Right kidney (tissue), 1 donor: ENCODE measurements around the gene CC2D1A.
"Not testable (repeated sequence)": the region's sequence is repeated elsewhere in the genome, so short reads cannot be mapped to it uniquely, and the experiment has no call there.

ENCODE experiments used
- DNase-seq: peaks from one replicate; pipeline ENCODE4 v3.0.0-alpha.2; 2016

Gene CC2D1A

DNA sequence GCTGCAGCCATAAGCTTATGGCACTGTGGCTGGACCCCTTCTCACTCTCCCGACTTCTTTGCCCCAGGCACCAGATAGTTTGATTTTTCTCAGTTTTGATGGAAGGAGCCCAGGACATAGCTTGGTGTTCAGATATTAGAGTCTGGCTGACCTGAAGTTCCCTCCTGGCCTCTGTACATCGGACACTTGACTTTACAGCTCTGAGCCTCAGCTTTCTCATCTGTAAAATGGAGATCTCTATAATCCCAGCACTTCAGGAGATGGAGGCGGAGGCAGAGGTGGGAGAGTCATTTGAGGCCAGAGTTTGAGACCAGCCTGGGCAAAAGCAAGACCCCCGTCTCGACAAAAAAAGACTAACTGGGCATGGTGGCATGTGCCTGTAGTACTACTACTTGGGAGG lies 909 bp downstream of the CC2D1A start:
- DNase-seq = no peak

DNA sequence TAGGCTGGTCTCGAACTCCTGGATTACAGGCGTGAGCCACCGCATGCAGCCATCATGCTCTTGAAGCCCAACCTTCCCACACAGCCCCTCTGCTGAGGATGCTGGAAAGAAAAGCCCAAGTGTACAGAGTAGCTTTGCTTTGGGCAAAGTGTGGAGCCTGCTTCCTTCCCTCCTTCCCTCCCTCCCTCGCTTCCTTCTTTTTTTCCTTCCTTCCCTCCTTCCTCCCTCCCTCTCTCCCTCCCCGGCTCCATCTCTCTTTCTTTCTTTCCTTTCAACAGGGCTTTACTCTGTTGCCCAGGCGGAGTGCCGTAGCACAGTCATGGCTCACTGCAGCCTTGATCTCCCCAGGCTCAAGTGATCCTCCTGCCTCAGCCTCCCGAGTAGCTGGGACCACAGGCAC lies 2.7 kb downstream of the CC2D1A start:
- no peak for DNase-seq

DNA sequence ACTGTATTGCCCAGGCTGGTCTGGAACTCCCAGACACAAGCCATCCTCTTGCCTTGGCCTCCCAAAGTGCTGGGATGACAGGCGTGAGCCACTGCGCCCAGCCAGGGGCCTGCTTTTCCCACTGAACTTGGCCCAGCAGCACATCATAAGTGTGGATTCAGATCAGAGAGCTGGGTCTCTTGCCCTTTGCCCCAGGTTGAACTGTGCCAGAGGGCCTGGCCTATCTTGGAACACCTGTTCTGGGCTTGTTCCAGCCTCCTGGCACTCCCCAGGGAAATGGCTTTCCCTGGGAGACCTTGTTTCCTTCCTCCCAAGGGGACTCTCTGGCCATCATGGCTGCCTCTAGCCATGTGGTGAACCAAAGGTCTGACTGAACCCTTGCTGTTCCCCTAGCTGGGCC lies 3.4 kb downstream of the CC2D1A start:
- no peak for DNase-seq

DNA sequence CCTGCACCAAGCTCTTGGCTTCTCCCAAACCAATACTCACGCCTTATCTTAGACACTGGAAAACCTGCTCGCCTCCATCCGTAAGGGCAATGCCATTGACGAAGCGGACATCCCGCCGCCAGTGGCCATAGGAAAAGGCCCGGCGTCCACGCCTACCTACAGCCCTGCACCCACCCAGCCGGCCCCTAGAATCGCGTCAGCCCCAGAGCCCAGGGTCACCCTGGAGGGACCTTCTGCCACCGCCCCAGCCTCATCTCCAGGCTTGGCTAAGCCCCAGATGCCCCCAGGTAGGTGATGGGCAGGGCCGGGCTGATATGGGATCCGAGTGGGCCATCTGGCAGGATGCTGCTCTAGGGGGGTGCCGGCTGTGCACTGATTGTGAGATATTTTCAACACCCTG lies 7.4 kb downstream of the CC2D1A start:
- no peak for DNase-seq

DNA sequence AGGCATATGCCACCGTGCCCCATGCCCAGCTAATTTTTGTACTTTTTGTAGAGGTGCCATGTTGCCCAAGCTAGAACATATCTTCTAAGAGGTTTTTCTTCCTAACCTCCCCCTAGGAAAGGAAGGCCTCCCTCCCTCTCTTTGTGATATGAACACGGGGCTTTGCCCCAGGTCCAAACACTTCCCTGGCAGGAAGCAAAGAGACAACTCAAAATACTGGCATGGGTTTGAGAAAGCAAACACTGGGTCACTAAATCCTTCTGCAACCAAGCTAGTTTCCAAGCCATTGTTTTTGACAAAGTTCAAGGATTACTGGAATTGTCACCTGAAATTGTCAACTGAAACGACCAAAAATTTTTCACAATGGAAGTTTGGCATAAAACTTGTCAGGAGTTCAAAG lies 8.8 kb downstream of the CC2D1A start:
- no peak for DNase-seq

DNA sequence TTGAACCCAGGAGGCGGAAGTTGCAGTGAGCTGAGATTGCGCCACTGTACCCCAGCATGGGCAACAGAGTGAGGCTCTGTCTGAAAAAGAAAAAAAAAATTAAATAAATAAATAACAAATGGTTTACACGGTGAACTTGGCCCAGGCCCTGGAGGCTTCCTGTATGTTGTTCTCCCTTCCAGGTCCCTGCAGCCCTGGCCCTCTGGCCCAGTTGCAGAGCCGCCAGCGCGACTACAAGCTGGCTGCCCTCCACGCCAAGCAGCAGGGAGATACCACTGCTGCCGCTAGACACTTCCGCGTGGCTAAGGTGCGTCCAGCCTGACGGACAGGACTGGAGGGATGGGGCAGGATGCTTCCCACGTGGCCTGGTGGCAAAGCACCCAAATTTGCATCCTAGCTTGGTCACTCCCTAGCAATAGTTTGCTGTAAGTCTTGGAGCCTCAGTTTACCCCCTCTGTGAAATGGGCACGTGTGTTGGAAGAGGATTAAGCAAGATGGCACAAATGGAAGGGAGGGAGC lies 11.9 kb downstream of the CC2D1A start:
- no peak for DNase-seq

DNA sequence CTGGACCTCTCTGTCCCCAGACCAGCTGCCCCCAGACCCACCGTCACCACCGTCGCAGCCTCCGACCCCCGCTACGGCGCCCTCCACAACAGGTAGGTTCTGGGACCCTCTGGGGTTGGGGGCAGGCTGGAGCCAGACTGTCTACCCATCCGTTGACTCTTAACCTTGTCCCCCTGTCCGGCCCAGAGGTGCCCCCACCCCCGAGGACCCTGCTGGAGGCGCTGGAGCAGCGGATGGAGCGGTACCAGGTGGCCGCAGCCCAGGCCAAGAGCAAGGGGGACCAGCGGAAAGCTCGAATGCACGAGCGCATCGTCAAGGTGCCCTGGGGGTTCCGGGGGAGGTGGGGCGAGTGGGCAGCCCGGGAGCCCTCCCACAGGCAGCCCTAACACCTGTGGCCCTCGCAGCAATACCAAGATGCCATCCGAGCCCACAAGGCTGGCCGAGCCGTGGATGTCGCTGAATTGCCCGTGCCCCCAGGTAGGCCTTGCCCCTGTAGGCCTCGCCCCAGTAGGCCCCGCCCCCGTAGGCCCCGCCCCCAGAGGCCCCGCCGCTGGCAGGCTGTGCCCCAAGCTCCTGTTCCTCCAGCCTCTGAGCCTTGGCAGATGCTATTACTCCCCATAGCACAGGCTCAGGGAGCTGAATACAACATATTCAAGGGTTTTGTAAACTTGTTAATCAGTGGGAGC lies 12.9 kb downstream of the CC2D1A start:
- no peak for DNase-seq

DNA sequence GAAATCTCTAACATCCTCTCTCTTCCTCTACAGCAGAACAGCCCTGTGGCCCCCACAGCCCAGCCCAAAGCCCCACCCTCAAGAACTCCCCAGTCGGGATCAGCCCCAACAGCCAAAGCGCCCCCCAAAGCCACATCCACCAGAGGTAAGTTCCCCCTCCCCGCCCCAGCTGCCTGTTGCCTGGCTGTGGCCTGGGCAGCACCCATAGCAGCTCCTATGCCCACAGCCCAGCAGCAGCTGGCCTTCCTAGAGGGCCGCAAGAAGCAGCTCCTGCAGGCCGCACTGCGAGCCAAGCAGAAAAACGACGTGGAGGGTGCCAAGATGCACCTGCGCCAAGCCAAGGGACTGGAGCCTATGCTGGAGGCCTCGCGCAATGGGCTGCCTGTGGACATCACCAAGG lies 14.5 kb downstream of the CC2D1A start:
- no peak for DNase-seq

DNA sequence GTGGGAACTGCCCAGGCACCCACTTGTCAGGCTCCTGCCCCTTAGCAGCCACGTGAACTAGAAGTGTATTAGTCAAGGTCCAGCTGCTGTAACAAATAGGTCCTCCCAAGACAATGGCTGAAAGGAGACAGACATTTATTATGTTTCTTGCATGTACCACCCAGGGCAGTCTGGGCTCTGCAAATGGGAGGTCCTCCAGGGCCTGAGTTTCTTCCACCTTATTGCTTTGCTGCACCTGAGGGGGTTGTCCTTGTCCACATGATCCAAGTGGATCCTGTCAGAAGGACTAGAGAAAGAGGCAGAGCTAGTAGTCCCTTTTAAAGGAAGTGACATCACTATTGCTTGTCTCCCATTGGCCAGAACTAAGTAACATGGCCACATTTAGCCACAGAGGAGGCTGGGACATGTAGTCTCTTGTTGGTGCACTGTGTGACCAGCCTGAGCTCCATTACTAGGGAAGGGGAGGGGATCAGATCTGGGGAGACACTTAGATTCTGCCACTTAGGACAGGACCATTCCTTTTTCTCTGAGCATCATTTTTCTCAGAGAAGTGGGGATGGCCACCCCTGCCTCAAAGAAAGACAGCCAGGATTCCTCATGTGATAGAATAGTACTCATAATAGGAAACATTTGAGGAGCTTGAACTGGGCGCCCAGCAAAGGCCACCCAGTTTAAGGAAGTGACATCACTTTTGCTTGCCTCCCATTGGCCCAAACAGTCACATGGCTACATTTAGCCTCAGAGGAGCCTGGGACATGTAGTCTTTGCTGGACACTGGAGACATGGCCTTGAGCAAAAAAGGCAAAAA lies 15.1 kb downstream of the CC2D1A start:
- no peak for DNase-seq

DNA sequence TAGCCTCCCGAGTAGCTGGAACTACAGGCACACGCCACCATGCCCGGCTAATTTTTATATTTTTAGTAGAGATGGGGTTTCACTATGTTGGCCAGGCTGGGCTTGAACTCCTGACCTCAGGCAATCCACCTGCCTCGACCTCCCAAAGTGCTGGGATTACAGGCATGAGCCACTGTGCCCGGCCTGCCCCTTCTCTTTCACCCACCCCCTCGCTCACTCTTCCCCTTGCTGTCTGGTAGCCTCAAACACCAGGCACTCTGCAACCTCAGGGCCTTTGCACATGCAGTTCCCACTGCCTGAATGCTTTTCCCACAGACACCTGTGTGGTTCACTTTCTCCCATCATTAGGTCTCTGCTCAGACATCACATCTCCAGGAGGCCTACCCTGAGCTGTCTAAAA lies 16.1 kb downstream of the CC2D1A start:
- DNase-seq = not testable (repeated sequence)

DNA sequence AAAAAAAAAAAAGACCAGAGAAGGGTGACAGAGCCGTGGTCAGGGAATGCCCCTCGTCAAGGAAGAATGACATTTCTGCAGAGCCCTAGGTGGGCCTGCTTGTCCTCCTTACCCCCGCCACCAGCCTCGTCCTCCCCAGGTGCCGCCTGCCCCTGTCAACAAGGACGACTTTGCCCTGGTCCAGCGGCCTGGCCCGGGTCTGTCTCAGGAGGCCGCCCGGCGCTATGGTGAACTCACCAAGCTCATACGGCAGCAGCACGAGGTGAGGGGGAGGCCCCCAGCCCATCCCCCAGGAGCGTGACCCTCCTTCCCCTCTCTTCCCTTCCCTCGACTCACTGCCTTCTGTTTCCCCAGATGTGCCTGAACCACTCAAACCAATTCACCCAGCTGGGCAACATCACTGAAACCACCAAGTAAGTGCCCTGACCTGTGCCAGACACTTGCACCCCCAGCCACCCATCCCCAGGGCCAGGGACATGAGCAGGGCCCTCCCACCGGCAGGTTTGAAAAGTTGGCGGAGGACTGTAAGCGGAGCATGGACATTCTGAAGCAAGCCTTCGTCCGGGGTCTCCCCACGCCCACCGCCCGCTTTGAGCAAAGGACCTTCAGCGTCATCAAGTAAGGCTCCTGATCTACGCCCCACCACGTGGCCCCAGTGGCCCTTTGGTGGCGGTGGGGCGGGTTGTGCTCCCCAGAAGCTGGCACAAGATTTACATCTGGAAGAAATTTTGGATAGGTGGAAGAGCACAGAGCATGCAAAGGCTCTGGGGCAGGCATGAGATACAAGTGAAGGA lies 17.4 kb downstream of the CC2D1A start:
- no peak for DNase-seq

DNA sequence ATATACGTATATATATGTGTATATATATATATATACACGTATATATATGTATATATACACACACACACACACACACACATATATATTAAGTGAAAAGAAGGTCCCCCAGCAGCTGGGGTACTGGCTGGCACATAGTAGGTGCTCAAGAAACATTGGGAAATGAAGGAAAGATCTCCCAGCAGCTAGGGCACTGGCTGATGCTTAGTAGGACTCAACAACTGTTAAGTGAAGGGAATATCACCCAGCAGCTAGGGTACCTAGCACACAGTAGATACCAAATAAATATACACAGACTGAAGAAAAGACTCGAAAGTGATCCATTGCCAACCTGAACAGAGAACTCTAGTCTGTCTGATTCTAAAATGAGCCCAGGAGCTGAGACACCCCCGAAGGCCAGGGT lies 20.0 kb downstream of the CC2D1A start:
- DNase-seq = no peak

DNA sequence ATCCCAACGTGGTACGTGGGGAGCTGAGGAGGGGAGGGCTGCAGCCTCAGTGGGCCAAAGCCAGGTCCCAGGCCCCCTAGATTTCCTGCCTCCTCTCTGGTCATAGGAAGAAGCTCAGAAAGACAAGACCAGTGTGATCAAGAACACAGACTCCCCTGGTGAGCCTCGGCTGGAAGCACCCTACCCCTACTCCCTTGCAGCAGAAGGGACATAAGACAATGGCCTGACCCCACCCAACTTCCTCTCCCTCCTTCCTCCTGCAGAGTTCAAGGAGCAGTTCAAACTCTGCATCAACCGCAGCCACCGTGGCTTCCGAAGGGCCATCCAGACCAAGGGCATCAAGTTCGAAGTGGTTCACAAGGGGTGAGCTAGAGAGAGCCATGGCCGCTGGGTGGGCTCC lies 20.7 kb downstream of the CC2D1A start:
- DNase-seq = no peak

DNA sequence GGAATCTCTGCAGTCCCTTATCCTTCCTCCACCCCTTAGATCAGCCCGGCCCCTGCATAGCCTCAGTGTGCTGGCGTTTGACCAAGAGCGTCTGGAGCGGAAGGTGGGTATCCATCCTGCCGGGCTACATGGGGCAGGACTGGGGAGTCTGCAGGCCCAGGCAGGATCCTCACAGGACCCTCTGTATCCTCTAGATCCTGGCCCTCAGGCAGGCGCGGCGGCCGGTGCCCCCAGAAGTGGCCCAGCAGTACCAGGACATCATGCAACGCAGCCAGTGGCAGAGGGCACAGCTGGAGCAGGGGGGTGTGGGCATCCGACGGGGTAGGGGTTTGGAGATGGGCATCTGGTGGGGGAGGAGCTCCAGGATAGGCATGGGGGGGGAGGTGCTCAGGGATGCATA lies 23.3 kb downstream of the CC2D1A start:
- DNase-seq = no peak

DNA sequence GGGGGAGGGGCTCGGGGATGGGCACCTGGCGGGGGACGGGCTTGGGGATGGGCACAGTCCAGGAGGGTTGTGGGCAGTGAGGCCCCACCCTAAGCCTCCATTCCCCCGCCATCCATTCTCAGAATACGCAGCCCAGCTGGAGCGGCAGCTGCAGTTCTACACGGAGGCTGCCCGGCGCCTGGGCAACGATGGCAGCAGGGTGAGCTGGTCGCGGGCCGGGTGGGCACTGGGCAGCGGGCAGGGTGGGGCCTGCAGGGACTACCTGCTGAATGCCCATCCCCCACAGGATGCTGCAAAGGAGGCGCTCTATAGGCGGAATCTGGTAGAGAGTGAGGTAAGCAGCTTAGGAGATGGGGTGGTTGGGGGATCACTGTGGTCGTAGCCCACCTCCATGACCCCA lies 24.0 kb downstream of the CC2D1A start:
- DNase-seq = no peak

DNA sequence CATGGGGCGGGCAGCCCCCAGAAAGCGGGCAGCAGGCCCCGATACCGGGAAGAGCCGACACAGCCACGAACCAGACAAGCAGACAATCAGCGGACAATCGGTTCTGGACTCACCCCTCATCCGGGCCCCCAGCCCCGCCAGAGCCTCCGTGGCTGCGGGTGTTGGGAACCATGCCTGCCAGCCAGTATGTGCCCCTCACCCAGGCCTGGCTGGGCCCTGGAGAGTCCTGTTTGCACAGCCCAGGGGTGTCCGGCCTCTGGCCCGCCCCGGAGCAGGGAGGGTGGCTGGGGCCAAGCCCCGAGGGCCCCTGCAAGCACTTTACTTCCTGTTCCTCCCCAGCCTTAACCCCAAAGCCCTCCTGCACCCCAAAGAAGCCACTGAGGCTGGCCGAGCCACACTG lies 24.4 kb downstream of the CC2D1A start:
- DNase-seq = no peak

DNA sequence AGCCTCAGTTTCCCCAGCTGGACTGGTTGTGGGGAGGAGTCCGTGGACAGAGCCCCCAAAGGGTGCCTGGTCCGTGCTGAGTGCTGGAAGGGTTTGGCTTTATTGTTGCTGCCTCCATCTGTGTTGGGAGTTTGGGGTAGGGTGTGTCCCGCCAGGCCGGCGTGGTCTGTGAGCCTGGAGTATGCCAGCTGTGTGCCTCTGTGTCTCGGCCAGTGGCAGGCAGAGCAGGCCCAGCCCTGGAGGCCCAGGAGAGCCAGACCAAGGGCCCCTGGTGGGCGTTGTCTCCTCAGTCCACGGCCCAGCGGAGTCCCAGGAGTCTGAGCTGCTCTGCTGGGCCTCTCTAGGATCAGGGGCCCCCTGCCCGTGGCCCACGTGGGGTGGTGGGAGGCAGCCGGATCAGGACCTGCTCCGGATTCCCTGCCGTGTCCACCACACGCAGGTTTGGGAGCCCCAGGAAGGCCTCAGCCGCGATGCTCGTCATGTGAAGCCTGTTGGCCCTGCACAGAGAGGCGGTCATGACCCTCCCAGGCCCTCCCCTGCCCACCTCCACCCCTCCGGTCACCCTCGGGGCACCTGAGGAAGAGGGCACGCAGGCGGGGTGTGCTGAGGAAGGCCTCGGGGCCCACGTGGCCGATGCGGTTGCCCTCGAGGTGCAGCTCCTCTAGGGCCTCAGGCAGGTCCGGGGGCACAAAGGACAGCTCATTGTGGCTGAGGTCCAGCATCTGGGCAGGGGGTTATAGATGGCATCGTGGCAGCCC lies 25.6 kb downstream of the CC2D1A start:
- DNase-seq = no peak

DNA sequence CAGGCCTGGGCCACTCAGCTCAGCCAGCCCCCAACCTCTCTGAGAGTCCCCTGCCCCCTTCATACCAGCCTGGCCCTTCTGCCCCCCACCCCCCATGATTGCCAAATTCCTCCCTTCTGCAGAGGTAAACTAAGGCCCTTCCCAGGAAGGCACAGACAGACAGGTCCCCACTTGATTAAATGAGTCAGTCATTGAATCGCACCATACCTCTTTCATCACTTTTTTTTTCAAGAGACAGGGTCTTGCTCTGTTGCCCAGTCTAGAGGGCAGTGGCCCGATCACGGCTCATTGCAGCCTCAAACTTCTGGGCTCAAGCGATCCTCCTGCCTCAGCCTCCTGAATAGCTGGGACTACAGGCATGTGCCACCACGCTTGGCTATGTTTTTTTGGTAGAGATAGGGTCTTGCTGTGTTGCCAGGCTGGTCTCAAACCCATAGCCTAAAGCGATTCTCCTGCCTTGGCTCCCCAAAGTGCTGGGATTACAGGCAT lies 26.2 kb downstream of the CC2D1A start:
- DNase-seq = no peak

DNA sequence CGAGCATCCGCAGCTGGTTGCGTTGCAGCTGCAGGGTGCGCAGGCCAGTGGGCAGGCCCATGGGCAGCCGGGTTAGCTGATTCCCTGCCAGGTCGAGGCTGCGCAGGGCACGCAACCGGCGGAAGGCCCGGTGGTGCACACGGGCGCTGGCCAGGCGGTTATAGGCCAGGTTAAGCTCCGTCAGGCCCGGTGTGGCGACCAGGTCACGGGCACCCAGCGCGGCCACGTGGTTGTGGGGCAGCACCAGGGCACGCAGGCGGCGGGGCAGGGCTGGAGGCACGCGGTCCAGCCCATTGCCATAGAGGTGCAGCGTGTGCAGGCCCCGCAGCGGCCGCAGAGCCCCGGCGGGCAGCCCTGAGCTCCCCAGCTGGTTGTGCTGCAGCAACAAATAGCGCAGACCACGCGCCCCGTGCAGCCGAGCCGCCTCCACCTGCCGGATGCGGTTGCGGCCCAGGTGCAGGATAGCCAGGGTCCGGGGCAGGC lies 27.0 kb downstream of the CC2D1A start:
- no peak for DNase-seq

DNA sequence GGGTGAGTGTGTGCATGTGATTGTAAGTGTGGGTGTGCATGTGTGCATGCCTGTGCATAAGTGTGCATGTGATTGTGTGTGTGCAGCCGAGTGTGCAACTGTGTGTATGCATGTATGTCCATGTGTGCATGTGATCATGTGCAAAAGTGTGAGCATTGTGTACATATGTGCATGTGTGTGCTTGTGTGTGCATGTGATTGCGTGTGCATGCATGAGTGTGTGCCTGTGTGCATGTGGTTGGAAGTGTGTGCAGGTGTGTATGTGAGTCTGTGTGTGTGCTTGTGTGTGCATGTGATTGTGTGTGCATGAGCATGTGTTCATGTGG lies 28.7 kb downstream of the CC2D1A start:
- no peak for DNase-seq

DNA sequence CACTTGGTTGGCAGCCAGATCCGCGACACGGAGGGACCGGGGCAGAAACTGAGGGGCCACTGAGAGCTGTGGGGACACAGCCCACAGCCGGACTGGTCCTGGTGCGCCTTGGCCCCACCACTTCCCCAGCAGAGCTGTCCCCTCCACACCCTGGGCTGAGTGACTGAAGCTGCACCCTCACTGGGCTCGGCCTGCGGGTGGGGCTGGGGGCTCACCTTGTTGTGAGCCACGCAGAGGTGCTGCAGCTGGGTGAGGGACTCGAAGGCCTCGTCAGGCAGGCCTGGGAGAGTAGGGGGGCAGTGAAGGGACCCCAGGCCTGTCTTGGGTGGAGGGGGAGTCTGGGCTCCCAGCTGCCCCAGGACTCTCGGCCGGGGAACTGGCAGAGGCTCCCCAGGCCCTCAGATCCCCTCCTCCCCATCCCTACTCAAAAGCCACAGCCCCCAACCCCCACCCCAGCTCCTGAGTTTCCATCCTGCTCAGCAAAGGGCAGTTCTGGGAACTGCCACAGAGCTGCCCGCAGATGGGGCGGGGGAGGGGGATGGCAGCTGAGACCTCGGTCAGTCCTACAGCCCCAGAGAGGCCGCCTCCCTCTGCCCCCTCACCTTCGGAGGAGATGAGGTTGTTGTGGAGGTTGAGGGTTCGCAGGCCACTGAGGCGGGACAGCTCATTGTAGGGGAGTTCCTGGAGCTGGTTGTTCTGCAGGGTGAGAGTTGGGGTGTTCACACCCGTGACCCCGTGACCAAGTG lies 29.9 kb downstream of the CC2D1A start:
- DNase-seq = no peak
